IMR-90 (cell line): Measurements from ENCODE around the gene SHISA6. TPM values are rescaled to one million over a fixed set of nuclear protein-coding genes. Genes with fewer than 3 reads are reported as not detected.

Experiments used
- ATAC-seq: fragments of 200-7000 bp; cut with Tn5 transposase; 2 replicates; pipeline ENCODE4 v1.9.1; 2020; ENCODE audit warnings: low read depth, mild to moderate bottlenecking, moderate library complexity
- BruUV-seq: library from RNA; stranded (reverse); fragments of 400-500 nt; replicated peaks from 2 replicates; lab custom pipeline; 2021; lab: Mats Ljungman, UMichigan
- CTCF ChIA-PET: fragments of 300-600 bp; formaldehyde crosslinking; extraction: SDS; loops from one replicate; lab custom pipeline; 2021; ENCODE audit warnings: antibody characterized with exemption; lab: Yijun Ruan, JAX
- POLR2A ChIA-PET: fragments of 300-600 bp; sonication (Branson Sonifier 250); formaldehyde crosslinking; loops from one replicate; lab custom pipeline; 2022; ENCODE audit warnings: antibody characterized with exemption; ENCODE audit not compliant: unreplicated experiment; lab: Charles Lee
- DNase-seq: peaks from one replicate; pipeline ENCODE4 v3.0.0; 2013
- H2AFZ ChIP-seq: replicated peaks from 2 replicates; pipeline ENCODE3; 2013; ENCODE audit warnings: low read length, mild to moderate bottlenecking; ENCODE audit not compliant: poor library complexity
- H2AK5ac ChIP-seq: 2 replicates; pipeline ENCODE4 v1.6.1; 2013; ENCODE audit warnings: low read depth, low read length, inconsistent platforms
- H2AK9ac ChIP-seq: replicated peaks from 2 replicates; pipeline ENCODE3; 2013; ENCODE audit warnings: mild to moderate bottlenecking, low read depth, low read length, moderate library complexity; ENCODE audit not compliant: poor library complexity
- H2BK120ac ChIP-seq: 2 replicates; pipeline ENCODE4 v1.6.1; 2013; ENCODE audit warnings: low read depth, low read length, inconsistent platforms
- H2BK15ac ChIP-seq: 3 replicates; pipeline ENCODE4 v1.6.1; 2013; ENCODE audit warnings: low read depth, low read length, inconsistent platforms
- H2BK20ac ChIP-seq: 2 replicates; pipeline ENCODE4 v1.6.1; 2013; ENCODE audit warnings: low read depth, mild to moderate bottlenecking, inconsistent platforms, low read length, moderate library complexity
- H2BK5ac ChIP-seq: 2 replicates; pipeline ENCODE4 v1.6.1; 2013; ENCODE audit warnings: mild to moderate bottlenecking, low read depth, low read length, inconsistent platforms; ENCODE audit not compliant: poor library complexity, severe bottlenecking
- H3K14ac ChIP-seq: replicated peaks from 2 replicates; pipeline ENCODE4 v1.6.1; 2013; ENCODE audit warnings: low read depth, low read length, inconsistent platforms
- H3K18ac ChIP-seq: 2 replicates; pipeline ENCODE4 v1.6.1; 2013; ENCODE audit warnings: low read depth, low read length, control low read depth
- H3K23ac ChIP-seq: 2 replicates; pipeline ENCODE4 v1.6.1; 2013; ENCODE audit warnings: low read depth, low read length, inconsistent platforms
- H3K27ac ChIP-seq: 2 replicates; pipeline ENCODE4 v1.5.1; 2013; ENCODE audit warnings: mild to moderate bottlenecking, control low read depth, low read length; ENCODE audit not compliant: insufficient read depth
- H3K27me3 ChIP-seq: 2 replicates; pipeline ENCODE4 v1.6.1; 2013; ENCODE audit warnings: low read length; ENCODE audit not compliant: control insufficient read depth, insufficient read depth
- H3K36me3 ChIP-seq: 2 replicates; pipeline ENCODE4 v1.6.1; 2013; ENCODE audit warnings: low read length, mixed read lengths; ENCODE audit not compliant: control insufficient read depth, insufficient read depth
- H3K4ac ChIP-seq: 2 replicates; pipeline ENCODE4 v1.6.1; 2013; ENCODE audit warnings: low read depth, low read length, inconsistent platforms
- H3K4me1 ChIP-seq: 2 replicates; pipeline ENCODE4 v1.6.1; 2013; ENCODE audit warnings: low read length, mixed read lengths; ENCODE audit not compliant: control insufficient read depth, insufficient read depth
- H3K4me2 ChIP-seq: 2 replicates; pipeline ENCODE4 v1.6.1; 2013; ENCODE audit warnings: low read depth, mild to moderate bottlenecking, control low read depth, low read length, moderate library complexity
- H3K4me3 ChIP-seq: 2 replicates; pipeline ENCODE4 v1.5.1; 2013; ENCODE audit warnings: low read depth, mild to moderate bottlenecking, control low read depth, low read length, moderate library complexity; ENCODE audit not compliant: insufficient read depth
- H3K56ac ChIP-seq: 2 replicates; pipeline ENCODE4 v1.6.1; 2013; ENCODE audit warnings: low read length, inconsistent platforms; ENCODE audit not compliant: insufficient read depth; ENCODE audit errors: extremely low read depth
- H3K79me1 ChIP-seq, 2 experiments: 2 replicates each; pipeline ENCODE4 v1.6.1; 2013; ENCODE audit warnings: low read length in 2 of 2, inconsistent platforms in 1 of 2, low read depth in 1 of 2
- H3K9ac ChIP-seq: 2 replicates; pipeline ENCODE4 v1.6.1; 2013; ENCODE audit warnings: low read depth, low read length, control low read depth
- H3K9me1 ChIP-seq: 2 replicates; pipeline ENCODE4 v1.6.1; 2013; ENCODE audit warnings: low read length, inconsistent platforms; ENCODE audit not compliant: insufficient read depth
- H3K9me3 ChIP-seq: 2 replicates; pipeline ENCODE4 v1.6.1; 2013; ENCODE audit warnings: low read length; ENCODE audit not compliant: control insufficient read depth, insufficient read depth
- H4K20me1 ChIP-seq: 2 replicates; pipeline ENCODE4 v1.6.1; 2013; ENCODE audit warnings: low read length, inconsistent platforms; ENCODE audit not compliant: insufficient read depth
- H4K5ac ChIP-seq: 2 replicates; pipeline ENCODE4 v1.6.1; 2013; ENCODE audit warnings: mild to moderate bottlenecking, low read depth, low read length, control low read depth
- H4K8ac ChIP-seq, 2 experiments: 2 replicates each; pipeline ENCODE4 v1.6.1; 2013; ENCODE audit warnings: low read depth in 2 of 2, low read length in 2 of 2, control low read depth in 1 of 2, inconsistent platforms in 1 of 2
- H4K91ac ChIP-seq: 2 replicates; pipeline ENCODE4 v1.6.1; 2013; ENCODE audit warnings: low read depth, low read length, inconsistent platforms; ENCODE audit not compliant: insufficient read depth
- BHLHE40 ChIP-seq: fragments of 150-350 bp; IDR thresholded peaks from 2 replicates; pipeline ENCODE4 v1.6.1; 2016; ENCODE audit warnings: mild to moderate bottlenecking, low read depth, low read length
- CEBPB ChIP-seq: IDR thresholded peaks from 2 replicates; pipeline ENCODE4 v1.6.1; 2012; ENCODE audit warnings: low read depth, low read length, improper control_type of control experiment
- WGBS, 2 experiments: methylation state at CpG; one replicate each; pipeline versions ENCODE4 v1.1.5 to v1.1.7; 2013; ENCODE audit warnings: missing lambda C conversion rate in 2 of 2; ENCODE audit not compliant: insufficient read length in 1 of 2; ENCODE audit errors: extremely low coverage in 2 of 2; 5-methylcytosine and 5-hydroxymethylcytosine counted together
- dilution Hi-C: fragments of 300-500 bp; cut with HindIII; formaldehyde crosslinking; loops from one replicate; pipeline ENCODE4 v1.14.3; 2018; ENCODE audit warnings: low sequenced_read_pairs; ENCODE audit not compliant: unreplicated experiment
- in situ Hi-C: fragments of 300-500 bp; cut with MboI; formaldehyde crosslinking; loops from 3 replicates; pipeline ENCODE4 v1.14.3; 2019; ENCODE audit warnings: low sequenced_read_pairs, inconsistent platforms, mixed read lengths
- intact Hi-C: fragments of 100-400 bp; cut with micrococcal nuclease; formaldehyde crosslinking; loops from 2 replicates; pipeline ENCODE4 v1.10.0; 2022
- polyA plus RNA-seq, 3 experiments: library from polyadenylated mRNA; depleted of rRNA; stranded (reverse); fragments of >200 nt; gene quantifications; 2 replicates each; pipeline ENCODE4 v1.2.3, GENCODE V29; 2012; ENCODE audit warnings: low replicate concordance in 1 of 3
- total RNA-seq: library from RNA; depleted of rRNA; stranded (reverse); fragments of >200 nt; gene quantifications from 2 replicates; pipeline ENCODE4 v1.2.3, GENCODE V29; 2012

The SHISA6 gene
- total and polyA plus RNA-seq, 2 of the 4 experiments (the other 2 are of a cell fraction): not detected

- no TSS peak for BruUV-seq
- H3K4ac ChIP-seq: no peak overlapping the region
- DNase-seq: no peak
- H3K9me3 ChIP-seq: peaks cover 12% of the 10 kb centered on the region
- no peak overlapping the region for H4K8ac ChIP-seq
- H3K27ac ChIP-seq: no peak overlapping the region
- no peak overlapping the region for H3K56ac ChIP-seq
- no peaks in the 10 kb centered on the region for H3K27me3 ChIP-seq
- no peak overlapping the region for H3K4me3 ChIP-seq
- no peak overlapping the region for H4K91ac ChIP-seq
- no peak overlapping the region for H4K5ac ChIP-seq
- no peak overlapping the region for H3K23ac ChIP-seq
- H2AFZ ChIP-seq: no peak overlapping the region
- H3K14ac ChIP-seq: no peak overlapping the region
- no peak overlapping the region for H3K9ac ChIP-seq
- no peak overlapping the region for H2BK120ac ChIP-seq
- no peak overlapping the region for H2BK15ac ChIP-seq
- no peak overlapping the region for H2AK9ac ChIP-seq
- H3K4me1 ChIP-seq: no peaks in the 10 kb centered on the region
- no peak overlapping the region for H3K4me2 ChIP-seq
- CTCF ChIA-PET: no interaction called here
- no peaks in the 10 kb centered on the region for H4K20me1 ChIP-seq
- H3K36me3 ChIP-seq: no peaks in the 10 kb centered on the region
- dilution Hi-C loops: no loop called here
- H2AK5ac ChIP-seq: no peak overlapping the region
- no peaks in the 10 kb centered on the region for H3K9me1 ChIP-seq
- WGBS, 2 experiments: no CpG with 5 or more reads among the region's 3 CpGs
- POLR2A ChIA-PET: no interaction called here
- no peaks in the 10 kb centered on the region for H3K79me1 ChIP-seq
- no peak for ATAC-seq
- no peak overlapping the region for H2BK5ac ChIP-seq
- no peak for TF ChIP-seq CEBPB
- no peak for TF ChIP-seq BHLHE40
- intact Hi-C loops: no loop called here
- in situ Hi-C loops: no loop called here
- no peak overlapping the region for H3K18ac ChIP-seq
- H2BK20ac ChIP-seq: no peak overlapping the region
These were observed 304.7 kb downstream of the SHISA6 start for GRCh38 chr17:11545696-11546095.
